ENCODE data around the gene GRIA1. TPM values are rescaled to one million over a fixed set of nuclear protein-coding genes. Genes with fewer than 3 reads are reported as not detected.

GRIA1 gene
- total RNA-seq, 1 experiment from 2014 or later, result not detected

- Histone ChIP-seq H3K27me3 (ENCODE audit: control insufficient read depth, insufficient read depth, low read length) (no peaks in the 10 kb centered on the region), H3K4me1 (ENCODE audit: control insufficient read depth, insufficient read depth, low read length) (no peaks in the 10 kb centered on the region), H3K4me3 (ENCODE audit: low read depth in 2 of 2, low read length in 2 of 2) (no peak overlapping the region), H3K36me3 (ENCODE audit: control insufficient read depth, insufficient read depth, low read length) (no peaks in the 10 kb centered on the region), H3K27ac (ENCODE audit: low read length) (no peak overlapping the region), H3K9me3 (ENCODE audit: control insufficient read depth, insufficient read depth, low read depth, low read length) (no peaks in the 10 kb centered on the region)
- POLR2A ChIA-PET, result no interaction called here
- CTCF ChIA-PET, result no interaction called here
- in situ Hi-C loops (cut with HindIII; ENCODE audit: low pct_unique_long_range_greater_than_20kb, low sequenced_read_pairs) (no loop called here), intact Hi-C loops (cut with micrococcal nuclease; ENCODE audit: unreplicated experiment) (no loop called here)
- no peak for TF ChIP-seq SIN3A (IDR thresholded peaks at IDR 0.05; ENCODE audit: borderline replicate concordance, insufficient read depth, low read depth, low read length)
- no peak for TF ChIP-seq CTCF (IDR thresholded peaks at IDR 0.05)
- TF ChIP-seq TCF7L2 (IDR thresholded peaks at IDR 0.05; ENCODE audit: low read depth, low read length), result no peak
- TF ChIP-seq REST (IDR thresholded peaks at IDR 0.05; ENCODE audit: insufficient read depth in 1 of 2, low read depth in 2 of 2, low read length in 1 of 2), result no peak
- TF ChIP-seq POLR2AphosphoS5 (IDR thresholded peaks at IDR 0.05; ENCODE audit: low read depth, low read length), result no peak
- BruUV-seq (replicated peaks), result no TSS peak
- DNase-seq (ENCODE audit: low read depth, low spot score) (no peak), ATAC-seq (no peak)
Observed at GRCh38 chr5:153625826-153626354, 135.4 kb downstream of the GRIA1 start.

- CTCF ChIA-PET, result no interaction called here
- ATAC-seq, result no peak
- no peak for DNase-seq (ENCODE audit: low read depth, low spot score)
- no peak for TF ChIP-seq POLR2AphosphoS5 (IDR thresholded peaks at IDR 0.05; ENCODE audit: low read depth, low read length)
- no peak for TF ChIP-seq REST (IDR thresholded peaks at IDR 0.05; ENCODE audit: insufficient read depth in 1 of 2, low read depth in 2 of 2, low read length in 1 of 2)
- Histone ChIP-seq H3K27ac (ENCODE audit: low read length) (no peak overlapping the region), H3K9me3 (ENCODE audit: control insufficient read depth, insufficient read depth, low read depth, low read length) (no peaks in the 10 kb centered on the region), H3K4me3 (ENCODE audit: low read depth in 2 of 2, low read length in 2 of 2) (no peak overlapping the region), H3K4me1 (ENCODE audit: control insufficient read depth, insufficient read depth, low read length) (no peaks in the 10 kb centered on the region), H3K36me3 (ENCODE audit: control insufficient read depth, insufficient read depth, low read length) (no peaks in the 10 kb centered on the region), H3K27me3 (ENCODE audit: control insufficient read depth, insufficient read depth, low read length) (no peaks in the 10 kb centered on the region)
- no TSS peak for BruUV-seq (replicated peaks)
- intact Hi-C loops (cut with micrococcal nuclease; ENCODE audit: unreplicated experiment) (no loop called here), in situ Hi-C loops (cut with HindIII; ENCODE audit: low pct_unique_long_range_greater_than_20kb, low sequenced_read_pairs) (no loop called here)
- POLR2A ChIA-PET, result no interaction called here
Observed at GRCh38 chr5:153626836-153627235, 136.4 kb downstream of the GRIA1 start.
